Caco-2 (cell line): ENCODE data around the gene ATP12A. TPM values are rescaled to one million over a fixed set of nuclear protein-coding genes. Genes with fewer than 3 reads are reported as not detected.

Experiments used
- BruUV-seq: library from RNA; stranded (reverse); fragments of 400-500 nt; replicated peaks from 2 replicates; lab custom pipeline; 2021; lab: Mats Ljungman, UMichigan
- CTCF ChIA-PET: fragments of 300-600 bp; sonication (Branson Sonifier 250); formaldehyde crosslinking; loops from one replicate; lab custom pipeline; 2022; ENCODE audit warnings: antibody characterized with exemption; lab: Charles Lee
- POLR2A ChIA-PET: fragments of 300-600 bp; sonication (Branson Sonifier 250); formaldehyde crosslinking; loops from one replicate; lab custom pipeline; 2022; ENCODE audit warnings: antibody characterized with exemption; lab: Charles Lee
- DNase-seq, 2 experiments: peaks; one replicate each; pipeline versions ENCODE4 v3.0.0 to v3.0.0-alpha.2; 2020 to 2022
- H3K27me3 ChIP-seq: replicated peaks from 2 replicates; pipeline ENCODE4 v1.6.0; 2011; ENCODE audit warnings: low read length; ENCODE audit not compliant: control insufficient read depth, insufficient read depth
- H3K36me3 ChIP-seq: 2 replicates; pipeline ENCODE4 v1.5.1; 2011; ENCODE audit warnings: low read length; ENCODE audit not compliant: control insufficient read depth, insufficient read depth
- H3K4me1 ChIP-seq: fragments of 250-450 bp; sonication (Bioruptor Pico); 2 replicates; pipeline ENCODE4 v1.5.1; 2020; ENCODE audit warnings: mild to moderate bottlenecking
- H3K4me3 ChIP-seq: 2 replicates; pipeline ENCODE4 v1.5.1; 2011; ENCODE audit warnings: low read depth, mild to moderate bottlenecking, control low read depth, low read length
- H3K9me3 ChIP-seq: fragments of 250-450 bp; sonication (Bioruptor Pico); 2 replicates; pipeline ENCODE4 v1.5.1; 2020; ENCODE audit warnings: mild to moderate bottlenecking, moderate library complexity
- H3K27ac Mint-ChIP-seq: one replicate; pipeline ENCODE4 v1.8.0; 2022; ENCODE audit warnings: mixed read lengths; ENCODE audit not compliant: unreplicated experiment
- H3K27me3 Mint-ChIP-seq: one replicate; pipeline ENCODE4 v1.8.0; 2022; ENCODE audit warnings: mixed read lengths; ENCODE audit not compliant: insufficient read depth, unreplicated experiment
- H3K36me3 Mint-ChIP-seq: one replicate; pipeline ENCODE4 v1.8.0; 2022; ENCODE audit warnings: mild to moderate bottlenecking, mixed read lengths; ENCODE audit not compliant: insufficient read depth, unreplicated experiment
- H3K4me1 Mint-ChIP-seq: one replicate; pipeline ENCODE4 v1.8.0; 2022; ENCODE audit warnings: low read depth, mixed read lengths; ENCODE audit not compliant: unreplicated experiment
- H3K4me3 Mint-ChIP-seq: one replicate; pipeline ENCODE4 v1.8.0; 2022; ENCODE audit warnings: mild to moderate bottlenecking, moderate library complexity, mixed read lengths; ENCODE audit not compliant: unreplicated experiment
- H3K9me3 Mint-ChIP-seq: one replicate; pipeline ENCODE4 v1.8.0; 2022; ENCODE audit warnings: mixed read lengths; ENCODE audit not compliant: unreplicated experiment
- intact Hi-C: fragments of 100-400 bp; cut with micrococcal nuclease; formaldehyde crosslinking; loops from one replicate; pipeline ENCODE4 v1.10.0; 2022; ENCODE audit not compliant: unreplicated experiment
- total RNA-seq: library from RNA; stranded (reverse); gene quantifications from 2 replicates; pipeline ENCODE4 v1.2.3, GENCODE V29; 2022
- TF ChIP-seq, protein P1 (sequence below), 2 experiments: fragments of 200-600 bp in 1 of 2; IDR thresholded peaks; 1 replicate in 1 of 2; 2 replicates in 1 of 2; pipeline versions ENCODE4 v1.5.1 to v1.8.0; 2011 to 2022; ENCODE audit warnings: antibody characterized with exemption in 1 of 2, control low read depth in 1 of 2, inconsistent platforms in 1 of 2, low read depth in 1 of 2, low read length in 1 of 2, mild to moderate bottlenecking in 1 of 2, moderate library complexity in 1 of 2; ENCODE audit not compliant: insufficient read depth in 1 of 2, severe bottlenecking in 1 of 2, unreplicated experiment in 1 of 2

Gene ATP12A
- total RNA-seq, 1 experiment from 2014 or later = not detected

DNA sequence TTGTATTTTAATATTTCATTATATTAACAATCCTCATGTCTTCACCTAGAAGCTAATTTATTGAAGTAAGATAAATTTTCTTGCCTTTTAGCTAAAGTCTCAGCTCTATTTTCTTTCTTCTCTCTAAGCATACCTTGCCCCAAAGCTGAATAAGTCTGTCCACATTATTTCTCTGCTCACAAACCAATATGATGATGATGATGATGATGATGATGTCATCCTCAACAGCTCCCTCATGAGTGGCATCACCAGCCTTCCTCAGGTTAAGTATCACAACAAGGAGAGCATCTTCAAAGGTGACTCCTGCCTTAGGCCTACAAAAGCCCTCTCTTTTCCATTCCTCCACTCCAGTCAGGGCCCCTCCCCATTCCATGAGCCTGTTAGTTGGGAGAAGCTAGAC, 31.9 kb upstream of the ATP12A start:
- ChIA-PET CTCF (no interaction called here), POLR2A (no interaction called here)
- no TSS peak for BruUV-seq
- TF ChIP-seq, protein P1, sequence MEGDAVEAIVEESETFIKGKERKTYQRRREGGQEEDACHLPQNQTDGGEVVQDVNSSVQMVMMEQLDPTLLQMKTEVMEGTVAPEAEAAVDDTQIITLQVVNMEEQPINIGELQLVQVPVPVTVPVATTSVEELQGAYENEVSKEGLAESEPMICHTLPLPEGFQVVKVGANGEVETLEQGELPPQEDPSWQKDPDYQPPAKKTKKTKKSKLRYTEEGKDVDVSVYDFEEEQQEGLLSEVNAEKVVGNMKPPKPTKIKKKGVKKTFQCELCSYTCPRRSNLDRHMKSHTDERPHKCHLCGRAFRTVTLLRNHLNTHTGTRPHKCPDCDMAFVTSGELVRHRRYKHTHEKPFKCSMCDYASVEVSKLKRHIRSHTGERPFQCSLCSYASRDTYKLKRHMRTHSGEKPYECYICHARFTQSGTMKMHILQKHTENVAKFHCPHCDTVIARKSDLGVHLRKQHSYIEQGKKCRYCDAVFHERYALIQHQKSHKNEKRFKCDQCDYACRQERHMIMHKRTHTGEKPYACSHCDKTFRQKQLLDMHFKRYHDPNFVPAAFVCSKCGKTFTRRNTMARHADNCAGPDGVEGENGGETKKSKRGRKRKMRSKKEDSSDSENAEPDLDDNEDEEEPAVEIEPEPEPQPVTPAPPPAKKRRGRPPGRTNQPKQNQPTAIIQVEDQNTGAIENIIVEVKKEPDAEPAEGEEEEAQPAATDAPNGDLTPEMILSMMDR (IDR thresholded peaks at IDR 0.05; ENCODE audit: insufficient read depth in 1 of 2, low read depth in 1 of 2, low read length in 1 of 2, severe bottlenecking in 1 of 2, unreplicated experiment in 1 of 2) = no peak
- intact Hi-C loops = no loop called here
- no peaks in the 10 kb centered on the region for H3K9me3 Mint-ChIP-seq
- Histone ChIP-seq H3K27me3 (no peaks in the 10 kb centered on the region), H3K4me3 (no peak overlapping the region), H3K36me3 (no peaks in the 10 kb centered on the region), H3K4me1 (peaks cover 12% of the 10 kb centered on the region), H3K9me3 (no peaks in the 10 kb centered on the region)
- H3K27me3 Mint-ChIP-seq = no peaks in the 10 kb centered on the region
- H3K4me1 Mint-ChIP-seq = peaks cover 8% of the 10 kb centered on the region
- H3K27ac Mint-ChIP-seq = no peak overlapping the region
- no peak for DNase-seq
- H3K4me3 Mint-ChIP-seq = no peak overlapping the region
- no peaks in the 10 kb centered on the region for H3K36me3 Mint-ChIP-seq

DNA sequence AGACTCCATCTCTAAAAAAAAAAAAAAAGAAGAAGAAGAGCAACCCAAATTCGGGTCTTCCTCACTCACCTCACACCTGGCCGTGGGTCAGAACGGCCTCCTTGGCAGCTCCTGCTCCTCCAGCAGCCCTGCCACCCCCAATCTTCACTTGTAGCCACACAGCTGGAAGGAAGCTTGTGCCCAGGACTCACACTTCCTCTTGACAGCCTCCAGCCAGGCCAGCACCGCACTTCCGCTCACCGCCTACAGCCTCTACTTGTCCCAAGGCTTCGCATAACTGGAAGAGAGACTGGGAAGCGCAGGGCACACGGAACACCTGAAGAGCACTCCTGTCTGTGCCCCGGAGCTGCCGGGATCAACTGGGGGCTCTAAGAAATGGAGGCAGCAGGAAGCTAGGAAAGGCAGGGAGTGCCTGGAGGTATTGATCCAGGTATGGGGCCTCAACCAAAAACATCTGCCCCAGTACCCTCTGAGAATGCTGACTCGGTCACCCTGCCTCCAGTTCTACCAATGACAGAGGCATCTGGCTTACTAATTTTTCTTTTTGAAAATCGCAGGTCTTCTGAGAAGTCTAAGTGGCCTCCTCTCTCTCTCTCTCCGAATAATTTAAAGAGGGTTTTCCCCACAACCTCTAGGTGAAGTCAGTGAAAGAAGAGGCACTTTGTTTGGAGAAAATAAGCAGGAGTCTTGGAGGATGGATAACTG, 31.1 kb upstream of the ATP12A start:
- peaks cover 8% of the 10 kb centered on the region for H3K4me1 Mint-ChIP-seq
- no peak overlapping the region for H3K27ac Mint-ChIP-seq
- DNase-seq = no peak
- H3K36me3 ChIP-seq = no peaks in the 10 kb centered on the region
- no peak overlapping the region for H3K4me3 Mint-ChIP-seq
- H3K9me3 ChIP-seq = no peaks in the 10 kb centered on the region
- peaks cover 12% of the 10 kb centered on the region for H3K4me1 ChIP-seq
- TF ChIP-seq, protein P1 (IDR thresholded peaks at IDR 0.05; ENCODE audit: insufficient read depth in 1 of 2, low read depth in 1 of 2, low read length in 1 of 2, severe bottlenecking in 1 of 2, unreplicated experiment in 1 of 2) = no peak
- intact Hi-C loops = no loop called here
- CTCF ChIA-PET = no interaction called here
- no peaks in the 10 kb centered on the region for H3K36me3 Mint-ChIP-seq
- POLR2A ChIA-PET = no interaction called here
- no peak overlapping the region for H3K4me3 ChIP-seq
- BruUV-seq = no TSS peak
- no peaks in the 10 kb centered on the region for H3K9me3 Mint-ChIP-seq
- H3K27me3 ChIP-seq = no peaks in the 10 kb centered on the region
- H3K27me3 Mint-ChIP-seq = no peaks in the 10 kb centered on the region

DNA sequence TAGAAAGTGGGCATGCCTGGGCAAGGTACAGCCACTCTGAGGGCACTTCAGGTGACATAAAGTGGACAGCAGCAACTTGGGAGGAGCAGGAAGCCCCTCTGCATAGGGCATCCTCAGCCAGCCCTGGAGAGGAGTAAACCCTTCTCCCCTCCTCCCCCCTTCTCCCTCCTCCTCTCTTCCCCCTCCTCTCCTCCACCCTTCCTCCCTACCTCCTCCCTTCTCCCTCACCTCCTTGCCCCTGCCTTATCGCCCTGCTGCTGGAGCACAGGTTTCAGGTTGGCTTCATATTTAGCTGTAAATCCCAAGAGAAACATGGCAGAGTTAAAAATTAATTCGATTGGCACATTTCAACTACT, 30.5 kb upstream of the ATP12A start:
- ChIA-PET CTCF (no interaction called here), POLR2A (no interaction called here)
- Mint-ChIP-seq H3K27me3 (no peaks in the 10 kb centered on the region), H3K4me3 (no peak overlapping the region), H3K9me3 (no peaks in the 10 kb centered on the region), H3K36me3 (no peaks in the 10 kb centered on the region), H3K4me1 (peaks cover 8% of the 10 kb centered on the region), H3K27ac (no peak overlapping the region)
- no TSS peak for BruUV-seq
- no peaks in the 10 kb centered on the region for H3K36me3 ChIP-seq
- no peaks in the 10 kb centered on the region for H3K9me3 ChIP-seq
- H3K27me3 ChIP-seq = no peaks in the 10 kb centered on the region
- intact Hi-C loops = no loop called here
- no peak overlapping the region for H3K4me3 ChIP-seq
- no peak for DNase-seq
- peaks cover 12% of the 10 kb centered on the region for H3K4me1 ChIP-seq
- TF ChIP-seq, protein P1 (IDR thresholded peaks at IDR 0.05; ENCODE audit: insufficient read depth in 1 of 2, low read depth in 1 of 2, low read length in 1 of 2, severe bottlenecking in 1 of 2, unreplicated experiment in 1 of 2) = no peak
